Measurements from ENCODE around the gene LDB1. TPM values are rescaled to one million over a fixed set of nuclear protein-coding genes. Genes with fewer than 3 reads are reported as not detected.

The LDB1 gene
- total RNA-seq, 8 experiments from 2014 or later, result 36.7 to 132 (median 85.4) TPM

GRCh38 chr10:102059987-102060386 lies 60.2 kb downstream of the LDB1 start:
- H3K4me3 ChIP-seq, result no peak overlapping the region
- H3K27ac ChIP-seq, result no peak overlapping the region
- ATAC-seq (replicated peaks in 6 of 8), result no peak
- in situ Hi-C loops (cut with MboI; ENCODE audit: low pct_unique_long_range_greater_than_20kb in 2 of 9, low sequenced_read_pairs in 9 of 9, unreplicated experiment in 9 of 9), result no loop called here
- peaks cover 1 to 3% of the 10 kb centered on the region in 2 donors for H3K4me1 ChIP-seq (replicated peaks in 1 of 2)

Other genes with a start within 250 kb of the LDB1 start
- gene ARMH3, start 64.2 kb downstream of the LDB1 start, total RNA-seq, result 10 to 100 TPM in 4 of 8 experiments, 1 to 10 TPM in 4; 5.5 to 18.3 (median 10.0) TPM
- gene HPS6, start 55.0 kb downstream of the LDB1 start, total RNA-seq, result 10 to 100 TPM in 6 of 8 experiments, 1 to 10 TPM in 2; 8.1 to 19.3 (median 13.6) TPM
- 10 to 100 TPM in 7 of 8 experiments, 1 to 10 TPM in 1; 7.8 to 46.4 (median 15.3) TPM for gene PPRC1, start 12.7 kb upstream of the LDB1 start, total RNA-seq
- 100 to 1,000 TPM in 3 of 8 experiments, 10 to 100 TPM in 5; 63.5 to 149 (median 98.3) TPM for gene NOLC1, start 32.0 kb upstream of the LDB1 start, total RNA-seq
- gene ELOVL3, start 105.9 kb upstream of the LDB1 start, total RNA-seq, result 1 to 10 TPM in 1 of 8 experiments, under 1 TPM in 5, not detected in 2; 0.13 to 1.8 (median 0.41) TPM
- under 1 TPM in 4 of 8 experiments, not detected in 4; 0.05 to 0.33 (median 0.22) TPM for gene PITX3, start 121.1 kb upstream of the LDB1 start, total RNA-seq
- 10 to 100 TPM; 28.4 to 47.8 (median 39.1) TPM for gene GBF1, start 125.2 kb upstream of the LDB1 start, total RNA-seq

All from motor neuron (in vitro differentiated cells).